GM23338 (cell line): ENCODE data around the gene FXYD6. TPM values are rescaled to one million over a fixed set of nuclear protein-coding genes. Genes with fewer than 3 reads are reported as not detected.

ENCODE experiments used
- ATAC-seq: fragments of 200-7000 bp; cut with Tn5 transposase; 3 replicates; pipeline ENCODE4 v1.9.1; 2020
- DNase-seq: peaks from one replicate; pipeline ENCODE4 v3.0.0-alpha.2; 2015; ENCODE audit warnings: low spot score
- H2AFZ ChIP-seq: fragments of 200-600 bp; sonication (generic); 2 replicates; pipeline ENCODE4 v1.8.0; 2016; ENCODE audit warnings: antibody characterized with exemption, mild to moderate bottlenecking, moderate library complexity
- H3F3A ChIP-seq: fragments of 200-600 bp; sonication (generic); replicated peaks from 2 replicates; pipeline ENCODE4 v1.8.0; 2017; ENCODE audit warnings: antibody characterized with exemption, mixed run types, low read depth
- H3K27ac ChIP-seq: fragments of 200-600 bp; sonication (generic); 2 replicates; pipeline ENCODE4 v1.6.1; 2016; ENCODE audit warnings: low read depth
- H3K27me3 ChIP-seq: fragments of 200-600 bp; sonication (generic); 2 replicates; pipeline ENCODE4 v1.8.0; 2016; ENCODE audit warnings: mild to moderate bottlenecking, mixed run types, moderate library complexity; ENCODE audit not compliant: insufficient read depth
- H3K36me3 ChIP-seq: fragments of 200-600 bp; sonication (generic); 2 replicates; pipeline ENCODE4 v1.8.0; 2016; ENCODE audit warnings: mild to moderate bottlenecking; ENCODE audit not compliant: insufficient read depth
- H3K4me1 ChIP-seq: fragments of 200-600 bp; sonication (generic); 2 replicates; pipeline ENCODE4 v1.8.0; 2016; ENCODE audit warnings: mild to moderate bottlenecking, moderate library complexity; ENCODE audit not compliant: insufficient read depth
- H3K4me2 ChIP-seq: fragments of 200-600 bp; sonication (generic); 2 replicates; pipeline ENCODE4 v1.7.1; 2017; ENCODE audit warnings: mixed run types
- H3K4me3 ChIP-seq: fragments of 200-600 bp; sonication (generic); 2 replicates; pipeline ENCODE4 v1.6.1; 2016; ENCODE audit warnings: mixed run types
- H3K79me2 ChIP-seq: fragments of 200-600 bp; sonication (generic); replicated peaks from 2 replicates; pipeline ENCODE4 v1.8.0; 2017; ENCODE audit warnings: mild to moderate bottlenecking; ENCODE audit not compliant: insufficient read depth
- H3K9me2 ChIP-seq: fragments of 200-600 bp; sonication (generic); 2 replicates; pipeline ENCODE4 v1.8.0; 2017; ENCODE audit not compliant: insufficient read depth
- H4K20me1 ChIP-seq: fragments of 200-600 bp; sonication (generic); replicated peaks from 2 replicates; pipeline ENCODE4 v1.8.0; 2017; ENCODE audit warnings: mild to moderate bottlenecking; ENCODE audit not compliant: insufficient read depth
- H3K27ac Mint-ChIP-seq: 2 replicates; pipeline ENCODE4 v1.8.0; 2020; ENCODE audit warnings: inconsistent platforms, mild to moderate bottlenecking, moderate library complexity, mixed read lengths
- H3K27me3 Mint-ChIP-seq: 3 replicates; pipeline ENCODE4 v1.8.0; 2022; ENCODE audit warnings: low read depth, mild to moderate bottlenecking, moderate library complexity, mixed read lengths, inconsistent platforms; ENCODE audit not compliant: insufficient read depth, poor library complexity
- H3K36me3 Mint-ChIP-seq: 3 replicates; pipeline ENCODE4 v1.8.0; 2021; ENCODE audit warnings: low read depth, mild to moderate bottlenecking, inconsistent platforms, moderate library complexity, mixed read lengths
- H3K4me1 Mint-ChIP-seq: 3 replicates; pipeline ENCODE4 v1.8.0; 2020; ENCODE audit warnings: mild to moderate bottlenecking, inconsistent platforms, mixed read lengths
- H3K4me3 Mint-ChIP-seq: 3 replicates; pipeline ENCODE4 v1.8.0; 2021; ENCODE audit warnings: moderate library complexity, mild to moderate bottlenecking, inconsistent platforms, mixed read lengths
- H3K9me3 Mint-ChIP-seq: 3 replicates; pipeline ENCODE4 v1.8.0; 2020; ENCODE audit warnings: moderate library complexity, mild to moderate bottlenecking, inconsistent platforms, mixed read lengths
- CREB1 ChIP-seq: fragments of 250-450 bp; sonication (Bioruptor Pico); IDR thresholded peaks from 2 replicates; pipeline ENCODE4 v1.5.0; 2020; ENCODE audit warnings: low read depth, mild to moderate bottlenecking, moderate library complexity
- EZH2 ChIP-seq: fragments of 200-600 bp; sonication (generic); IDR thresholded peaks from one replicate; pipeline ENCODE4 v1.8.0; 2017; ENCODE audit warnings: antibody characterized with exemption, mild to moderate bottlenecking, low read depth; ENCODE audit not compliant: unreplicated experiment
- EZH2phosphoT487 ChIP-seq: fragments of 200-600 bp; sonication (generic); IDR thresholded peaks from one replicate; pipeline ENCODE4 v1.8.1; 2018; ENCODE audit warnings: antibody characterized with exemption; ENCODE audit not compliant: unreplicated experiment
- JUNB ChIP-seq: IDR thresholded peaks from one replicate; pipeline ENCODE4 v1.6.1; 2016; ENCODE audit warnings: antibody characterized with exemption; ENCODE audit not compliant: unreplicated experiment
- NANOG ChIP-seq: IDR thresholded peaks from 2 replicates; pipeline ENCODE4 v1.6.1; 2016; ENCODE audit warnings: antibody characterized with exemption, borderline replicate concordance
- POLR2AphosphoS5 ChIP-seq: IDR thresholded peaks from 2 replicates; pipeline ENCODE4 v1.6.1; 2016; ENCODE audit warnings: antibody characterized with exemption, low read depth
- ZNF114 ChIP-seq: fragments of 250-450 bp; sonication (Bioruptor Pico); IDR thresholded peaks from 2 replicates; pipeline ENCODE4 v1.5.0; 2020; ENCODE audit warnings: mild to moderate bottlenecking, moderate library complexity
- ZNF331 ChIP-seq: fragments of 250-450 bp; sonication (Bioruptor Pico); IDR thresholded peaks from 2 replicates; pipeline ENCODE4 v1.5.0; 2020; ENCODE audit warnings: low read depth, mild to moderate bottlenecking, moderate library complexity
- polyA plus RNA-seq: library from polyadenylated mRNA; unstranded; fragments of >200 nt; fragmentation: Nextera tagmentation; extraction: Ambion mirVana; gene quantifications from 2 replicates; pipeline ENCODE4 v1.2.1, GENCODE V29; 2016
- total RNA-seq: library from RNA; depleted of rRNA; stranded (reverse); fragments of >200 nt; shearing (Covaris generic); gene quantifications from 2 replicates; pipeline ENCODE4 v1.2.3, GENCODE V29; 2014
- TF ChIP-seq, protein P1 (sequence below): IDR thresholded peaks from one replicate; pipeline ENCODE4 v1.6.1; 2018; ENCODE audit warnings: antibody characterized with exemption; ENCODE audit not compliant: unreplicated experiment
- TF ChIP-seq, protein P2 (sequence below): fragments of 250-450 bp; sonication (Bioruptor Pico); IDR thresholded peaks from 2 replicates; pipeline ENCODE4 v1.5.0; 2020; ENCODE audit warnings: mild to moderate bottlenecking, moderate library complexity
- TF ChIP-seq, protein P3 (sequence below), 2 experiments: fragments of 200-600 bp in 1 of 2; sonication (generic) in 1 of 2; conservative IDR thresholded peaks; 2 replicates each; pipeline versions ENCODE4 v1.5.1 to v1.6.1; 2016 to 2017; ENCODE audit warnings: antibody characterized with exemption in 2 of 2, low read depth in 2 of 2, mild to moderate bottlenecking in 2 of 2, moderate library complexity in 1 of 2

The FXYD6 gene
- total and polyA plus RNA-seq, 2 experiments from 2014 or later = 26.2 to 30.7 TPM

DNA sequence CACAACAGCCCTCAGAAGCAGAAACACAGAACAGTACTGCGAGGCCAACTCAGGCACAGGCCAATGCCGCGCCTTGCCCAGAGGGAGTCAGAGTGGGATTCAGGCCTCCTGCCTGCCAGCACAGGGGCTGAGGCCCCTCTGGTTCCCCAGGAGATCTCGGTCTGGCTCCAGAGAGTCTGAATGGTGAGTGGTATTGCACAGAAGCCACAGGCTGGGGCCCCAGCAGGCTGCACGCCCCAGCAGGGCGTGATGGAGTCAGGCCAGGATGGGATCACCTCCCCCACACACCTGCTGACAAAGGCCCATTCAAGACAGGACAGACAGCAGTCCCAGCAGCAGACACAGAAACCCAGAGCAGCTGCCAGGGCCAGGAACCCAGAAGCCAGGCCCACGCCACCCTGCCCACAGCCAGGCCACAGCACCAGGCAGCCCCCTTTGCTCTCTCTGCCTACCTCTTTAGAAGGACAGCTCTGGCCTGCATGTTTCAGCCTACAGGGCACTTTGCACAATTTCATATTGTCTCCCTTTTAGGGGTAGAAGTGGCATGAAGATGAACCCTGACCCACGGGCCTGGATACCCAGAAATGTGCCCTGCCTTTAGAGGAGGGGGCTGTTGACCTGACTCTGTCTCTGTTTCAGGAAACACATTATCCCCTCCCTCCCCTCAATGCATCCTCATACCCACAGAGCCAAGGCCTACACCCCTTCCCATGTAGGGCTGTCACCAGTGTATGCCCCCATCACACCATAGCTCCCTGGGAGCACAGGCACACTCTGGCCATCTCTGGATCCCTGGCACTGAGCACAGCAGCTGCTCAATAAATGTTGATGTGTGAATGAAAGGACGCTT lies 6.1 kb downstream of the FXYD6 start (continued):
- TF ChIP-seq EZH2 (no peak), ZNF331 (CRISPR knock-in tag) (no peak), JUNB (no peak), POLR2AphosphoS5 (no peak), NANOG (no peak), CREB1 (CRISPR knock-in tag) (no peak), ZNF114 (no peak)
- TF ChIP-seq, protein P1, sequence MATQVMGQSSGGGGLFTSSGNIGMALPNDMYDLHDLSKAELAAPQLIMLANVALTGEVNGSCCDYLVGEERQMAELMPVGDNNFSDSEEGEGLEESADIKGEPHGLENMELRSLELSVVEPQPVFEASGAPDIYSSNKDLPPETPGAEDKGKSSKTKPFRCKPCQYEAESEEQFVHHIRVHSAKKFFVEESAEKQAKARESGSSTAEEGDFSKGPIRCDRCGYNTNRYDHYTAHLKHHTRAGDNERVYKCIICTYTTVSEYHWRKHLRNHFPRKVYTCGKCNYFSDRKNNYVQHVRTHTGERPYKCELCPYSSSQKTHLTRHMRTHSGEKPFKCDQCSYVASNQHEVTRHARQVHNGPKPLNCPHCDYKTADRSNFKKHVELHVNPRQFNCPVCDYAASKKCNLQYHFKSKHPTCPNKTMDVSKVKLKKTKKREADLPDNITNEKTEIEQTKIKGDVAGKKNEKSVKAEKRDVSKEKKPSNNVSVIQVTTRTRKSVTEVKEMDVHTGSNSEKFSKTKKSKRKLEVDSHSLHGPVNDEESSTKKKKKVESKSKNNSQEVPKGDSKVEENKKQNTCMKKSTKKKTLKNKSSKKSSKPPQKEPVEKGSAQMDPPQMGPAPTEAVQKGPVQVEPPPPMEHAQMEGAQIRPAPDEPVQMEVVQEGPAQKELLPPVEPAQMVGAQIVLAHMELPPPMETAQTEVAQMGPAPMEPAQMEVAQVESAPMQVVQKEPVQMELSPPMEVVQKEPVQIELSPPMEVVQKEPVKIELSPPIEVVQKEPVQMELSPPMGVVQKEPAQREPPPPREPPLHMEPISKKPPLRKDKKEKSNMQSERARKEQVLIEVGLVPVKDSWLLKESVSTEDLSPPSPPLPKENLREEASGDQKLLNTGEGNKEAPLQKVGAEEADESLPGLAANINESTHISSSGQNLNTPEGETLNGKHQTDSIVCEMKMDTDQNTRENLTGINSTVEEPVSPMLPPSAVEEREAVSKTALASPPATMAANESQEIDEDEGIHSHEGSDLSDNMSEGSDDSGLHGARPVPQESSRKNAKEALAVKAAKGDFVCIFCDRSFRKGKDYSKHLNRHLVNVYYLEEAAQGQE = no peak

DNA sequence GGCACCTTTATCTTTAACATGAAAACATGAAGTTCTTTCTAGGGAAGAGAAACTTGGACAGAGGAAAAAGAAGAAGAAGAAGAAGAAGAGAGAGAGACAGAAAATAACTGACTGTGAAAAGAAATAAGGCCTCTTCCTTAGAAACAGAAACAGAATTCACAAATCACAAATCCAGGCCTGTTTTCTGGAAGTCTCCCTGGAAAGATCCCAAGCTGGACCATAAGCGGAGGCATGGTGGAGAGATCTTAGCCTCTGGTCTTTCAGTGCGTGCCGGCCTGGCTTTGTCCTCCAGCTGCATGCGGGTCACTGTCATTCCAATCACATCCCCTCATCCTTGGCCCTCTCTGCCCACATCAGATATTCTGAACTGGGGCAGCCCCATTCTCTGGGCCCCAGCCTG lies 6.9 kb downstream of the FXYD6 start:
- Histone ChIP-seq H3K27me3 (no peaks in the 10 kb centered on the region), H3K4me2 (peak overlapping the region; percentile 67; the same call in 1 of the 2 replicates), H3F3A (no peaks in the 10 kb centered on the region), H3K4me3 (no peak overlapping the region), H3K36me3 (no peaks in the 10 kb centered on the region), H3K4me1 (peaks cover 36% of the 10 kb centered on the region), H3K9me2 (no peaks in the 10 kb centered on the region), H4K20me1 (peaks cover 19% of the 10 kb centered on the region), H3K27ac (no peak overlapping the region), H3K79me2 (peaks cover 25% of the 10 kb centered on the region), H2AFZ (no peak overlapping the region)
- DNase-seq (no peak), ATAC-seq (peak; percentile 10)
- Mint-ChIP-seq H3K4me3 (peak overlapping the region; percentile 10; the same call in 1 of the 3 replicates), H3K27ac (no peak overlapping the region), H3K36me3 (no peaks in the 10 kb centered on the region), H3K27me3 (peaks cover 2% of the 10 kb centered on the region), H3K9me3 (no peaks in the 10 kb centered on the region), H3K4me1 (peaks cover 50% of the 10 kb centered on the region)
- TF ChIP-seq, protein P2, sequence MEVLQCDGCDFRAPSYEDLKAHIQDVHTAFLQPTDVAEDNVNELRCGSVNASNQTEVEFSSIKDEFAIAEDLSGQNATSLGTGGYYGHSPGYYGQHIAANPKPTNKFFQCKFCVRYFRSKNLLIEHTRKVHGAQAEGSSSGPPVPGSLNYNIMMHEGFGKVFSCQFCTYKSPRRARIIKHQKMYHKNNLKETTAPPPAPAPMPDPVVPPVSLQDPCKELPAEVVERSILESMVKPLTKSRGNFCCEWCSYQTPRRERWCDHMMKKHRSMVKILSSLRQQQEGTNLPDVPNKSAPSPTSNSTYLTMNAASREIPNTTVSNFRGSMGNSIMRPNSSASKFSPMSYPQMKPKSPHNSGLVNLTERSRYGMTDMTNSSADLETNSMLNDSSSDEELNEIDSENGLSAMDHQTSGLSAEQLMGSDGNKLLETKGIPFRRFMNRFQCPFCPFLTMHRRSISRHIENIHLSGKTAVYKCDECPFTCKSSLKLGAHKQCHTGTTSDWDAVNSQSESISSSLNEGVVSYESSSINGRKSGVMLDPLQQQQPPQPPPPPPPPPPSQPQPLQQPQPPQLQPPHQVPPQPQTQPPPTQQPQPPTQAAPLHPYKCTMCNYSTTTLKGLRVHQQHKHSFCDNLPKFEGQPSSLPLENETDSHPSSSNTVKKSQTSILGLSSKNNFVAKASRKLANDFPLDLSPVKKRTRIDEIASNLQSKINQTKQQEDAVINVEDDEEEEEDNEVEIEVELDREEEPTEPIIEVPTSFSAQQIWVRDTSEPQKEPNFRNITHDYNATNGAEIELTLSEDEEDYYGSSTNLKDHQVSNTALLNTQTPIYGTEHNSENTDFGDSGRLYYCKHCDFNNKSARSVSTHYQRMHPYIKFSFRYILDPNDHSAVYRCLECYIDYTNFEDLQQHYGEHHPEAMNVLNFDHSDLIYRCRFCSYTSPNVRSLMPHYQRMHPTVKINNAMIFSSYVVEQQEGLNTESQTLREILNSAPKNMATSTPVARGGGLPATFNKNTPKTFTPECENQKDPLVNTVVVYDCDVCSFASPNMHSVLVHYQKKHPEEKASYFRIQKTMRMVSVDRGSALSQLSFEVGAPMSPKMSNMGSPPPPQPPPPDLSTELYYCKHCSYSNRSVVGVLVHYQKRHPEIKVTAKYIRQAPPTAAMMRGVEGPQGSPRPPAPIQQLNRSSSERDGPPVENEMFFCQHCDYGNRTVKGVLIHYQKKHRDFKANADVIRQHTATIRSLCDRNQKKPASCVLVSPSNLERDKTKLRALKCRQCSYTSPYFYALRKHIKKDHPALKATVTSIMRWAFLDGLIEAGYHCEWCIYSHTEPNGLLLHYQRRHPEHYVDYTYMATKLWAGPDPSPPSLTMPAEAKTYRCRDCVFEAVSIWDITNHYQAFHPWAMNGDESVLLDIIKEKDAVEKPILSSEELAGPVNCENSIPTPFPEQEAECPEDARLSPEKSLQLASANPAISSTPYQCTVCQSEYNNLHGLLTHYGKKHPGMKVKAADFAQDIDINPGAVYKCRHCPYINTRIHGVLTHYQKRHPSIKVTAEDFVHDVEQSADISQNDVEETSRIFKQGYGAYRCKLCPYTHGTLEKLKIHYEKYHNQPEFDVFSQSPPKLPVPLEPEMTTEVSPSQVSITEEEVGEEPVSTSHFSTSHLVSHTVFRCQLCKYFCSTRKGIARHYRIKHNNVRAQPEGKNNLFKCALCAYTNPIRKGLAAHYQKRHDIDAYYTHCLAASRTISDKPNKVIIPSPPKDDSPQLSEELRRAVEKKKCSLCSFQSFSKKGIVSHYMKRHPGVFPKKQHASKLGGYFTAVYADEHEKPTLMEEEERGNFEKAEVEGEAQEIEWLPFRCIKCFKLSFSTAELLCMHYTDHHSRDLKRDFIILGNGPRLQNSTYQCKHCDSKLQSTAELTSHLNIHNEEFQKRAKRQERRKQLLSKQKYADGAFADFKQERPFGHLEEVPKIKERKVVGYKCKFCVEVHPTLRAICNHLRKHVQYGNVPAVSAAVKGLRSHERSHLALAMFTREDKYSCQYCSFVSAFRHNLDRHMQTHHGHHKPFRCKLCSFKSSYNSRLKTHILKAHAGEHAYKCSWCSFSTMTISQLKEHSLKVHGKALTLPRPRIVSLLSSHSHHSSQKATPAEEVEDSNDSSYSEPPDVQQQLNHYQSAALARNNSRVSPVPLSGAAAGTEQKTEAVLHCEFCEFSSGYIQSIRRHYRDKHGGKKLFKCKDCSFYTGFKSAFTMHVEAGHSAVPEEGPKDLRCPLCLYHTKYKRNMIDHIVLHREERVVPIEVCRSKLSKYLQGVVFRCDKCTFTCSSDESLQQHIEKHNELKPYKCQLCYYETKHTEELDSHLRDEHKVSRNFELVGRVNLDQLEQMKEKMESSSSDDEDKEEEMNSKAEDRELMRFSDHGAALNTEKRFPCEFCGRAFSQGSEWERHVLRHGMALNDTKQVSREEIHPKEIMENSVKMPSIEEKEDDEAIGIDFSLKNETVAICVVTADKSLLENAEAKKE (CRISPR knock-in tag) = no peak
- TF ChIP-seq ZNF331 (CRISPR knock-in tag) (no peak), ZNF114 (no peak), EZH2phosphoT487 (no peak), POLR2AphosphoS5 (no peak), EZH2 (no peak), NANOG (no peak), JUNB (no peak)
- TF ChIP-seq, protein P3, sequence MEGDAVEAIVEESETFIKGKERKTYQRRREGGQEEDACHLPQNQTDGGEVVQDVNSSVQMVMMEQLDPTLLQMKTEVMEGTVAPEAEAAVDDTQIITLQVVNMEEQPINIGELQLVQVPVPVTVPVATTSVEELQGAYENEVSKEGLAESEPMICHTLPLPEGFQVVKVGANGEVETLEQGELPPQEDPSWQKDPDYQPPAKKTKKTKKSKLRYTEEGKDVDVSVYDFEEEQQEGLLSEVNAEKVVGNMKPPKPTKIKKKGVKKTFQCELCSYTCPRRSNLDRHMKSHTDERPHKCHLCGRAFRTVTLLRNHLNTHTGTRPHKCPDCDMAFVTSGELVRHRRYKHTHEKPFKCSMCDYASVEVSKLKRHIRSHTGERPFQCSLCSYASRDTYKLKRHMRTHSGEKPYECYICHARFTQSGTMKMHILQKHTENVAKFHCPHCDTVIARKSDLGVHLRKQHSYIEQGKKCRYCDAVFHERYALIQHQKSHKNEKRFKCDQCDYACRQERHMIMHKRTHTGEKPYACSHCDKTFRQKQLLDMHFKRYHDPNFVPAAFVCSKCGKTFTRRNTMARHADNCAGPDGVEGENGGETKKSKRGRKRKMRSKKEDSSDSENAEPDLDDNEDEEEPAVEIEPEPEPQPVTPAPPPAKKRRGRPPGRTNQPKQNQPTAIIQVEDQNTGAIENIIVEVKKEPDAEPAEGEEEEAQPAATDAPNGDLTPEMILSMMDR (conservative IDR thresholded peaks at IDR 0.05; ENCODE audit: low read depth in 2 of 2) = no peak
